Jurkat, Clone E6-1 (cell line): ENCODE measurements around the gene PHGDH.
"Not testable (repeated sequence)": the region's sequence is repeated elsewhere in the genome, so short reads cannot be mapped to it uniquely, and the experiment has no call there.

Source experiments
- DNase-seq: peaks from one replicate; pipeline ENCODE4 v3.0.0-alpha.2; 2011; ENCODE audit warnings: low read depth, low spot score
- H3K4me3 ChIP-seq: 2 replicates; pipeline ENCODE4 v1.5.1; 2011; ENCODE audit warnings: mild to moderate bottlenecking, low read length, control low read depth, moderate library complexity

Gene PHGDH

DNA sequence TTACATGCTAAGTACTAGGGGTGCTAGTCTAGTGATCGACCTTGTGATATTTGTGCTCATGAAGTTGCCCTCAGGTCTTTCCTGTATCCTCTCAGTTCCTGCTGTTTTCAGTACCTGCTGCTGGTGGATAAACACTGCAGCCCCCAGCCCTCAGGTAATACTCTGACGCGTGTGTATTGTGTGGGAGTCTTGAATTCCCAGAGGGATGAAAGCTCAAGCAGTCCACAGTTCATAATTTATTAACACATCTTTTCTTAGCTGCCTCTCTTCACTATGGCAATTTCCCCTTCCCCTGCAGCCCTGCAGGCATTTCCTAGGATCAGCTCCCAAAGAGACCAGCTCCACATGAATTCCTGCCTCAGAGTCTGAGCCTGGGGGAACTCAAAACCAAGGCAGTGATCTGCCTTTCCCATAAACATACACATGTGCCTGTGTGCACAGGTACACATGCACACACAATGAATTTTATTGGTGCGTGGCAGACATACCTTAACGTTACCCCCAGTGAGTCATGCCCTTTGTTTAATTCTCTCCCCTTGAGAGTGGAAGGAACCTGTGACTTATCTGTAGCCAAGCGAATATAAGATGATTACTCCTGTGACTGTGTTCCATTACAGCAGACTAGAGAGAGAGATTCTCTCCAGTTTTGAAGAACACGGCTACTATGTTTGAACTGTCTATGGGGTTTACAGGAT lies 71.0 kb downstream of the PHGDH start:
- H3K4me3 ChIP-seq: no peak overlapping the region
- DNase-seq: no peak

DNA sequence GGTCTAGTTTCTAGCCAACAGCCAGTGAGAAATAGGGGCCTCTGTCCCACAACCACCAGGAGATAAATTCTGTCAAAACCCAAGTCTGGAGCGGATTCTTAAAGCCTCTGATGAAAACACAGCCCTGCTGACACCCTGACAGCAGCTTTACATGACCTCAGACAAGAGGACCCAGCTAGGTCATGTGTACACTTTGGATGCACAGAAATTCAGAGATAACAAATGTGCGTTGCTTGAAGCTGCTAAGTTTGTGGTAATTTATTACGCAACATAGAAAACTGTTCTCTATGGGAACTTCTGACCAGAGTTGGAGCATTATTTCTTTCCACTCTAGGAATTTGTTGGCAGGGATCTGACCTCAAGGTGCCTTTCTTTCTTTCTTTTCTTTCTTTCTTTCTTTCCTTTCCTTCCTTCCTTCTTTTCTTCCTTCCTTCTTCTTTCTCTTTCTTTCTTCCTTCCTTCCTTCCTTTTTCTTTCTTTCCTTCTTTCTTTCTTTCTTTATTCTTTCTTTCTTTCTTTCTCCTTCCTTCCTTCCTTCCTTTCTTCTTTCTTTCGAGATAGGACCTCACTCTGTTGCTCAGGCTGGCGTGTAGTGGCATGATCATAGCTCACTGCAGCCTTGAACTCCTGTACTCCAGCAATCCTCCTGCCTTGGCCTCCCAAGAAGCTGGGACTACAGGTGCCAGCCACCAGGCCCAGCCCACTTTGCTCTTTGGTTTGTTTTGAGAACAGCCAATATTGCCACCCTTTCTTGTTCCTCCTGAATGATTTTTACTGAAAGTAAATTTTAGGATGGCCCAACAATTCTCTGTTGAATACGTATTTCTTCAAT lies 71.8 kb downstream of the PHGDH start:
- no peak for DNase-seq
- no peak overlapping the region for H3K4me3 ChIP-seq

DNA sequence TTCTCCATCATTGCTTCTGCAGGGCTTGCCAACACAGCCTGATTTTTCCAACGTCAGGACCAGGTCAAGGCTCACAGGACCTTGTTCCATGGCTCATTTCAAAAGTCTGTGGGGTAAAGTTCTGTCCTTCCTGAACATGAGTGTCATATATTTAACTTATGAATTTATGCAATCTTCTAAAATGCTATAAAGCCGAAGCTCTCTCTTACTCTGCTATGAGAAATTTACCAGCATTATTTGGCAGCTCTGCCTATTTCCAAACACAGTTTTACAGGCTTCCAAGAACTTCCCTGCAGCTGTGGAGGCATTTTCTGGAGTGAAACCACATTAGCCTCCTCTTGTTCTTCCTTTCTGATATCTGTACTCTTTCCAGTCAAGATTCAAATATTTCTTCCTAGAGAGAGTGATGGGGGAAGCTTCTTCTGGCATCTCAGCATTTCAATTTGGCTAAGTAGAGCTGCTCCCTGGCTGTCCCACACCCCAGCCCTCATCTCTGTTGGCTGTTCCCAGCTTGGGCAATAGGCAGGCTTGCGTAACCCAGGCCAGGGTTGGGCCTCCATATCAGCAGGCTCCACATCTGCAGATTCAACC lies 72.6 kb downstream of the PHGDH start:
- no peak overlapping the region for H3K4me3 ChIP-seq
- no peak for DNase-seq

DNA sequence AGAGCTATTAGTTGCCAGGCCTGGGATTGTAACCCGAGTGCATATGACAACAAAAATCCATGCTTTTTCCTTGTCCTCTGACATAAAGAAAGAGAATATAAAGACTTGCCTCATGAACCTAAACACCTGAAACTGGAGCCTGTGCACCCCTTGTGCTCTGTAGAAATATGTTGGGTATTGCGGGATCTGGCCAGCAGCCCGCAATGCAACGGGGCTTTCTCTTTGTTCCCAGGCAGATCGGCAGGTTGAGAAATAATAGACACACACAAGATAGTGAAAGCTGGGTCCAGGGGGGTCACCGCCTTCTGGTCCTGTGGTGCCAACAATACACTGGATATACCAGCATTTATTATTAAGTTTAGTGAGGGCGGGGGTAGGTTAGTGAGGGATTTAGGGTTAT lies 74.3 kb downstream of the PHGDH start:
- not testable (repeated sequence) for DNase-seq, H3K4me3 ChIP-seq

DNA sequence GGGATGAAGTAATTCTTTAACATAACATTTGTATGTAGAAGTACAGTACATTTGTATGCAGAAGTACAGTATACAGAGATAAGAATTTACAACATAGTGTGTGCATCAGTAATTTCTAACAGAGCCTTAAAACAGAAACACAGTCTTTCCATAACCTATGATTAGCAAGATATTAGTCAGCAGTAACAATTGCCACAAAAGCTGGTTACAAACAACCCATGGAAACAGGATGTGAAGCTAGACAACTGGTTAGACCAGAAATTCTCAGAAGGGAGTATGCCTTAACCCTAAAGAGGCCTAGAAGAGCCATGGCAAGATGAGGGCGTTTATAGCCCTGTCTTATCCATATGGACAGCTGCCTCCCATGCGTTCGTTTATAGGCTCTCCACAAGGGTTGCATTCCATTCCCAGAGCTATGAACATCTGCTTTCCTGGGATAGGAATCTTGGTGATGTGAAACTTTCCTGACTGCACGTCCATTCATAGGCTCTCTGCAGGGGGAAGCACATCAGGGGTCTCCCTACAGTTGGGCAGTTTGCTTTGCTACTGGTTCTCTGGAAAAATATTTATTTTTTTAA lies 74.8 kb downstream of the PHGDH start:
- DNase-seq, H3K4me3 ChIP-seq: not testable (repeated sequence)

DNA sequence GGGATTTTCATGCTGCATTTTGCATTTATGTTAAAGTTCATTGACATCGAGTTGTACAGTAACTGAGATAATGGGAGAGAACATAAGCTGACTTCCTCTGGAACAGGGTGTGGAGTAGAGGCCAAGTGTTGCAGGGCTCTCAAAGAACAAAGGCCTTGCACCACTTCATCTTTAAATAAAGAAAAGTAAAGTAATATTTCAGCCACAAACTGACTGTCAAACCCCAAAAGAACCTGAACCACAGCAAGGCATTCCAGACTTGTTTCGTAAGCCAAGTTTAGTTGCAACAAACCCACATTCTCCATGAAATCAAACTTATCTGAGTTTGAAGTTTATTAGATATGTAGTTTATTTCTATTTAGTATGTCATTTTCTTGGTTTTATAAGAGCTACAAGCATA lies 76.0 kb downstream of the PHGDH start:
- no peak overlapping the region for H3K4me3 ChIP-seq
- no peak for DNase-seq

DNA sequence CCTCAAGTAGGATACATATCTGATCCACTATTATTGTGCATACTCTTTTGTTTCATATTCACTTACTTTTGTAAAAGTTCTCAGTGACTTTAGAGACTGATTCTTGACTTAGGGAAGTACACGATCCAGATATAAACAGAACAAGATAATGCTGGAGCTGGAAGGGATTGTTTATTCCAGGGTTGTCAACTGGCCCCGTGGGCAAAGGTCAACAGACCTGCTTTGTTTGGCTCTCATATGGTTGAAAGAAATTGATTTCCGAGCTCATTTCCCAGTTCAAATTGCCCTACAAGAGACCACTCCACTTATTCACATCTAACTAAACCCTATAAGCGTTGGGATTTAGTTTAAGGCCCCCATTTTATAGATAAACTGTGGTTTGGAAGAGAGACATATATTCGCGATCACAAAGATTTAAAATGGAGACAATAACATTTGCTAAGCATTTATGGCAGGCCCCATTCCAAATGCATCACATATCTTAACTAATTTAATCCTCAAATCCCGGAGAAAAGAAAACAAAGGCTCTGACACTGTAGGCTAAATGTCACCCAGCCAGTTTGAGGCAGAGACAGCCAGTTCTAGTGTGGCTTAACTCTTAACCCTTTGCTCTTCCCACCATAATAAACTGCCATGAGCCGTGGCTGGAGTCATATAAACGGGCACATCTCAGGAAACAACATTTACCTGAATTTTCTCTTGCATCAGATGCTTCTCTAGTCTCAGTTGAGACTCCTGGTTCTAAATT lies 78.9 kb downstream of the PHGDH start:
- no peak overlapping the region for H3K4me3 ChIP-seq
- DNase-seq: no peak

DNA sequence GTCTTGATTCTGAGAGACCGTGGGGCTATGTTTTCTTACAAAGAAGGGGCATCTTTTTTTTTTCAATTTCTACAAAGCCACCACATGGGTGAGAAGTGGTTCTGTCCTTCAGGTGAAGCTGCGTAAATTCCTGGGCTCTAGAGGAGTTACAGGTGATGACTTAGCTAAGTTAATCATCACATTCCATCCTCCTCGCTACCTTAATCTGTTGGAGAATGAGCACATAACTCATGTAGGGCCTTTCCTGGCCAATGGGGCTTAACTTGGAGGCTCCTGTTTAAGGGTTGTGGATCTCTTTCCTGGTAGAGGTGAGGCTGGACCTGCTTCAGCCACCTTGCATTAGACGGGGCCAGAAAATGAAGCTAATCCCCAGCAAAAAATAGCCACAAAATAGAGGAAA lies 79.6 kb downstream of the PHGDH start:
- H3K4me3 ChIP-seq: no peak overlapping the region
- no peak for DNase-seq
